SK-N-SH treated with all-trans-retinoic acid at 6 μM for 48 hours (cell line): ENCODE results near the gene SLC44A3.

Experiments used
- ATAC-seq: fragments of 200-7000 bp; cut with Tn5 transposase; 3 replicates; pipeline ENCODE4 v1.9.1; 2020; ENCODE audit warnings: mild to moderate bottlenecking, moderate library complexity
- ARNTL ChIP-seq: fragments of 450-650 bp; formaldehyde crosslinking; IDR thresholded peaks from 2 replicates; pipeline ENCODE4 v1.5.0; 2020; ENCODE audit warnings: low read depth, mild to moderate bottlenecking, moderate library complexity, borderline replicate concordance
- BACH2 ChIP-seq: fragments of 250-450 bp; sonication (Bioruptor Pico); IDR thresholded peaks from 2 replicates; pipeline ENCODE4 v1.9.0; 2021; ENCODE audit warnings: mild to moderate bottlenecking, borderline replicate concordance
- ESRRG ChIP-seq: fragments of 250-450 bp; sonication (Bioruptor Pico); IDR thresholded peaks from 2 replicates; pipeline ENCODE4 v1.6.1; 2021; ENCODE audit warnings: mild to moderate bottlenecking
- GLIS3 ChIP-seq: fragments of 250-450 bp; sonication (Bioruptor Pico); IDR thresholded peaks from 2 replicates; pipeline ENCODE4 v1.5.0; 2020; ENCODE audit warnings: mild to moderate bottlenecking, moderate library complexity
- ISL1 ChIP-seq: fragments of 250-450 bp; sonication (Bioruptor Pico); IDR thresholded peaks from 2 replicates; pipeline ENCODE4 v2.1.2; 2022; ENCODE audit warnings: mild to moderate bottlenecking, moderate library complexity
- OSR1 ChIP-seq: fragments of 250-450 bp; sonication (Bioruptor Pico); IDR thresholded peaks from 2 replicates; pipeline ENCODE4 v1.8.0; 2022; ENCODE audit warnings: moderate library complexity, mild to moderate bottlenecking, inconsistent platforms
- PPARA ChIP-seq: fragments of 250-450 bp; sonication (Bioruptor Pico); IDR thresholded peaks from 2 replicates; pipeline ENCODE4 v1.5.0; 2020; ENCODE audit warnings: mild to moderate bottlenecking, borderline replicate concordance
- RARB ChIP-seq: fragments of 250-450 bp; sonication (Bioruptor Pico); IDR thresholded peaks from 2 replicates; pipeline ENCODE4 v1.8.0; 2021; ENCODE audit warnings: mild to moderate bottlenecking, moderate library complexity
- SNAI2 ChIP-seq: fragments of 250-450 bp; sonication (Bioruptor Pico); IDR thresholded peaks from 2 replicates; pipeline ENCODE4 v1.5.0; 2020; ENCODE audit warnings: mild to moderate bottlenecking, moderate library complexity
- TCF4 ChIP-seq: fragments of 250-450 bp; sonication (Bioruptor Pico); IDR thresholded peaks from 2 replicates; pipeline ENCODE4 v1.8.0; 2021; ENCODE audit warnings: mild to moderate bottlenecking, moderate library complexity, borderline replicate concordance
- ZC3H10 ChIP-seq: fragments of 250-450 bp; sonication (Bioruptor Pico); IDR thresholded peaks from 2 replicates; pipeline ENCODE4 v1.5.1; 2021; ENCODE audit warnings: mild to moderate bottlenecking, moderate library complexity
- ZFP3 ChIP-seq: fragments of 250-450 bp; sonication (Bioruptor Pico); IDR thresholded peaks from 2 replicates; pipeline ENCODE4 v1.5.0; 2020; ENCODE audit warnings: mild to moderate bottlenecking, moderate library complexity
- ZFP30 ChIP-seq: fragments of 450-650 bp; formaldehyde crosslinking; IDR thresholded peaks from 2 replicates; pipeline ENCODE4 v1.5.0; 2022; ENCODE audit warnings: mild to moderate bottlenecking, moderate library complexity
- ZNF565 ChIP-seq: fragments of 450-650 bp; formaldehyde crosslinking; conservative IDR thresholded peaks from 2 replicates; pipeline ENCODE4 v1.5.0; 2020; ENCODE audit warnings: low read depth, mild to moderate bottlenecking, moderate library complexity
- ZNF8 ChIP-seq: fragments of 450-650 bp; formaldehyde crosslinking; IDR thresholded peaks from 2 replicates; pipeline ENCODE4 v1.5.0; 2020; ENCODE audit warnings: mild to moderate bottlenecking, moderate library complexity
- TF ChIP-seq, protein P1 (sequence below): fragments of 250-450 bp; sonication (Bioruptor Pico); IDR thresholded peaks from 2 replicates; pipeline ENCODE4 v1.8.0; 2021; ENCODE audit warnings: low read depth, mild to moderate bottlenecking, moderate library complexity, borderline replicate concordance
- TF ChIP-seq, protein P2 (sequence below): fragments of 250-450 bp; sonication (Bioruptor Pico); IDR thresholded peaks from 2 replicates; pipeline ENCODE4 v1.5.1; 2021; ENCODE audit warnings: mild to moderate bottlenecking, moderate library complexity
- TF ChIP-seq, protein P3 (sequence below): fragments of 250-450 bp; sonication (Bioruptor Pico); IDR thresholded peaks from 2 replicates; pipeline ENCODE4 v1.8.0; 2020; ENCODE audit warnings: mild to moderate bottlenecking, moderate library complexity, borderline replicate concordance
- TF ChIP-seq, protein P4 (sequence below): fragments of 250-450 bp; sonication (Bioruptor Pico); IDR thresholded peaks from 2 replicates; pipeline ENCODE4 v1.5.0; 2020; ENCODE audit warnings: mild to moderate bottlenecking, moderate library complexity
- TF ChIP-seq, protein P5 (sequence below): fragments of 250-450 bp; sonication (Bioruptor Pico); IDR thresholded peaks from 2 replicates; pipeline ENCODE4 v1.5.1; 2020; ENCODE audit warnings: low read depth, mild to moderate bottlenecking, moderate library complexity

The SLC44A3 gene

DNA sequence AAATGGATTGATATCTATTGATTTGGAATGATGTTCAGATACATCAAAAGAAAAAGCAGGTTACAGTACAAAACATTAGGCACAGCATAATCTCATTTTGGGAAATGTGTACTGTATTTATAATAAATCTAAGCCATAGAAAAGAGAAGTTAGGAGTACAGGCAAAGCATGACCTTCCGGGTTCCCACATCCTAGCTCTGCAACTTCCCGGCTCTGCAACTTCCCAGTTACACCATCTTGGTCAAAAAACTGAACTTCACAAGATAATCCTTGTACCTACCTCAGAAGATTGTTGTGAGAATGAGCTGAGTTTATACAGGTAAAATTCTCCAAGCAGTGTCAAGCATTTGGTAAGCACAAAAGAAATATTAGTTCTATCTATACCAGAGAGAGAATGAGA lies 21.7 kb upstream of the SLC44A3 start:
- TF ChIP-seq ZNF565 (CRISPR knock-in tag) = no peak
- TF ChIP-seq, protein P1, sequence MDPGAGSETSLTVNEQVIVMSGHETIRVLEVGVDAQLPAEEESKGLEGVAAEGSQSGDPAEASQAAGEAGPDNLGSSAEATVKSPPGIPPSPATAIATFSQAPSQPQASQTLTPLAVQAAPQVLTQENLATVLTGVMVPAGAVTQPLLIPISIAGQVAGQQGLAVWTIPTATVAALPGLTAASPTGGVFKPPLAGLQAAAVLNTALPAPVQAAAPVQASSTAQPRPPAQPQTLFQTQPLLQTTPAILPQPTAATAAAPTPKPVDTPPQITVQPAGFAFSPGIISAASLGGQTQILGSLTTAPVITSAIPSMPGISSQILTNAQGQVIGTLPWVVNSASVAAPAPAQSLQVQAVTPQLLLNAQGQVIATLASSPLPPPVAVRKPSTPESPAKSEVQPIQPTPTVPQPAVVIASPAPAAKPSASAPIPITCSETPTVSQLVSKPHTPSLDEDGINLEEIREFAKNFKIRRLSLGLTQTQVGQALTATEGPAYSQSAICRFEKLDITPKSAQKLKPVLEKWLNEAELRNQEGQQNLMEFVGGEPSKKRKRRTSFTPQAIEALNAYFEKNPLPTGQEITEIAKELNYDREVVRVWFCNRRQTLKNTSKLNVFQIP (CRISPR knock-in tag) = no peak
- TF ChIP-seq ESRRG (CRISPR knock-in tag) = no peak
- TF ChIP-seq ZFP30 (CRISPR knock-in tag) = no peak
- TF ChIP-seq, protein P2, sequence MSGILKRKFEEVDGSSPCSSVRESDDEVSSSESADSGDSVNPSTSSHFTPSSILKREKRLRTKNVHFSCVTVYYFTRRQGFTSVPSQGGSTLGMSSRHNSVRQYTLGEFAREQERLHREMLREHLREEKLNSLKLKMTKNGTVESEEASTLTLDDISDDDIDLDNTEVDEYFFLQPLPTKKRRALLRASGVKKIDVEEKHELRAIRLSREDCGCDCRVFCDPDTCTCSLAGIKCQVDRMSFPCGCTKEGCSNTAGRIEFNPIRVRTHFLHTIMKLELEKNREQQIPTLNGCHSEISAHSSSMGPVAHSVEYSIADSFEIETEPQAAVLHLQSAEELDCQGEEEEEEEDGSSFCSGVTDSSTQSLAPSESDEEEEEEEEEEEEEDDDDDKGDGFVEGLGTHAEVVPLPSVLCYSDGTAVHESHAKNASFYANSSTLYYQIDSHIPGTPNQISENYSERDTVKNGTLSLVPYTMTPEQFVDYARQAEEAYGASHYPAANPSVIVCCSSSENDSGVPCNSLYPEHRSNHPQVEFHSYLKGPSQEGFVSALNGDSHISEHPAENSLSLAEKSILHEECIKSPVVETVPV (CRISPR knock-in tag) = no peak
- no peak for ATAC-seq

DNA sequence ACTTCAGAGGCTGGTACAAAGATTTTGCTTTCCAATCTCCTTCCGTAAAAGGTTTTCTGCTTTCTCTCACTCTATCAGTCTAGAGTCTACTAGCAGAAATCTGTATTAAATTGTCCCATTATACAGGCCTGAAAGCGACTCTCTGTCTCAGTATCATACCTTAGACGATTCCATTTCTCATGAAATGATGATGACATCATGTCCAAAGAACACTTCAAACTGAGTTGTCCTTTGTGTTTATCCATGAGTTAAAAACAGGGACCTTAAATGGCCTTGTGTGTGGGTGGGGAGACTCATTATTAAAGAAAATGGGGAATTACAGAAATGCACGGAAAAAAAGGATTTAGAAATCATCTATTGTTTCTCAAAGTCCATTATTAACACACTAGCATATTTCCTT lies 21.0 kb upstream of the SLC44A3 start:
- TF ChIP-seq PPARA (CRISPR knock-in tag) = no peak
- TF ChIP-seq, protein P3, sequence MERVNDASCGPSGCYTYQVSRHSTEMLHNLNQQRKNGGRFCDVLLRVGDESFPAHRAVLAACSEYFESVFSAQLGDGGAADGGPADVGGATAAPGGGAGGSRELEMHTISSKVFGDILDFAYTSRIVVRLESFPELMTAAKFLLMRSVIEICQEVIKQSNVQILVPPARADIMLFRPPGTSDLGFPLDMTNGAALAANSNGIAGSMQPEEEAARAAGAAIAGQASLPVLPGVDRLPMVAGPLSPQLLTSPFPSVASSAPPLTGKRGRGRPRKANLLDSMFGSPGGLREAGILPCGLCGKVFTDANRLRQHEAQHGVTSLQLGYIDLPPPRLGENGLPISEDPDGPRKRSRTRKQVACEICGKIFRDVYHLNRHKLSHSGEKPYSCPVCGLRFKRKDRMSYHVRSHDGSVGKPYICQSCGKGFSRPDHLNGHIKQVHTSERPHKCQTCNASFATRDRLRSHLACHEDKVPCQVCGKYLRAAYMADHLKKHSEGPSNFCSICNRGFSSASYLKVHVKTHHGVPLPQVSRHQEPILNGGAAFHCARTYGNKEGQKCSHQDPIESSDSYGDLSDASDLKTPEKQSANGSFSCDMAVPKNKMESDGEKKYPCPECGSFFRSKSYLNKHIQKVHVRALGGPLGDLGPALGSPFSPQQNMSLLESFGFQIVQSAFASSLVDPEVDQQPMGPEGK (CRISPR knock-in tag) = no peak
- TF ChIP-seq ZC3H10 (CRISPR knock-in tag) = no peak
- TF ChIP-seq ISL1 = no peak
- TF ChIP-seq OSR1 = no peak
- no peak for TF ChIP-seq BACH2
- TF ChIP-seq, protein P4, sequence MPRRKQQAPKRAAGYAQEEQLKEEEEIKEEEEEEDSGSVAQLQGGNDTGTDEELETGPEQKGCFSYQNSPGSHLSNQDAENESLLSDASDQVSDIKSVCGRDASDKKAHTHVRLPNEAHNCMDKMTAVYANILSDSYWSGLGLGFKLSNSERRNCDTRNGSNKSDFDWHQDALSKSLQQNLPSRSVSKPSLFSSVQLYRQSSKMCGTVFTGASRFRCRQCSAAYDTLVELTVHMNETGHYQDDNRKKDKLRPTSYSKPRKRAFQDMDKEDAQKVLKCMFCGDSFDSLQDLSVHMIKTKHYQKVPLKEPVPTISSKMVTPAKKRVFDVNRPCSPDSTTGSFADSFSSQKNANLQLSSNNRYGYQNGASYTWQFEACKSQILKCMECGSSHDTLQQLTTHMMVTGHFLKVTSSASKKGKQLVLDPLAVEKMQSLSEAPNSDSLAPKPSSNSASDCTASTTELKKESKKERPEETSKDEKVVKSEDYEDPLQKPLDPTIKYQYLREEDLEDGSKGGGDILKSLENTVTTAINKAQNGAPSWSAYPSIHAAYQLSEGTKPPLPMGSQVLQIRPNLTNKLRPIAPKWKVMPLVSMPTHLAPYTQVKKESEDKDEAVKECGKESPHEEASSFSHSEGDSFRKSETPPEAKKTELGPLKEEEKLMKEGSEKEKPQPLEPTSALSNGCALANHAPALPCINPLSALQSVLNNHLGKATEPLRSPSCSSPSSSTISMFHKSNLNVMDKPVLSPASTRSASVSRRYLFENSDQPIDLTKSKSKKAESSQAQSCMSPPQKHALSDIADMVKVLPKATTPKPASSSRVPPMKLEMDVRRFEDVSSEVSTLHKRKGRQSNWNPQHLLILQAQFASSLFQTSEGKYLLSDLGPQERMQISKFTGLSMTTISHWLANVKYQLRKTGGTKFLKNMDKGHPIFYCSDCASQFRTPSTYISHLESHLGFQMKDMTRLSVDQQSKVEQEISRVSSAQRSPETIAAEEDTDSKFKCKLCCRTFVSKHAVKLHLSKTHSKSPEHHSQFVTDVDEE (CRISPR knock-in tag) = no peak
- TF ChIP-seq ZFP30 (CRISPR knock-in tag) = no peak
- no peak for TF ChIP-seq TCF4 (CRISPR knock-in tag)
- no peak for TF ChIP-seq ZNF565 (CRISPR knock-in tag)
- TF ChIP-seq GLIS3 (CRISPR knock-in tag) = no peak
- TF ChIP-seq RARB (CRISPR knock-in tag) = no peak
- TF ChIP-seq, protein P5, sequence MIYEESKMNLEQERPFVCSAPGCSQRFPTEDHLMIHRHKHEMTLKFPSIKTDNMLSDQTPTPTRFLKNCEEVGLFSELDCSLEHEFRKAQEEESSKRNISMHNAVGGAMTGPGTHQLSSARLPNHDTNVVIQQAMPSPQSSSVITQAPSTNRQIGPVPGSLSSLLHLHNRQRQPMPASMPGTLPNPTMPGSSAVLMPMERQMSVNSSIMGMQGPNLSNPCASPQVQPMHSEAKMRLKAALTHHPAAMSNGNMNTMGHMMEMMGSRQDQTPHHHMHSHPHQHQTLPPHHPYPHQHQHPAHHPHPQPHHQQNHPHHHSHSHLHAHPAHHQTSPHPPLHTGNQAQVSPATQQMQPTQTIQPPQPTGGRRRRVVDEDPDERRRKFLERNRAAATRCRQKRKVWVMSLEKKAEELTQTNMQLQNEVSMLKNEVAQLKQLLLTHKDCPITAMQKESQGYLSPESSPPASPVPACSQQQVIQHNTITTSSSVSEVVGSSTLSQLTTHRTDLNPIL = no peak
- ATAC-seq = no peak

DNA sequence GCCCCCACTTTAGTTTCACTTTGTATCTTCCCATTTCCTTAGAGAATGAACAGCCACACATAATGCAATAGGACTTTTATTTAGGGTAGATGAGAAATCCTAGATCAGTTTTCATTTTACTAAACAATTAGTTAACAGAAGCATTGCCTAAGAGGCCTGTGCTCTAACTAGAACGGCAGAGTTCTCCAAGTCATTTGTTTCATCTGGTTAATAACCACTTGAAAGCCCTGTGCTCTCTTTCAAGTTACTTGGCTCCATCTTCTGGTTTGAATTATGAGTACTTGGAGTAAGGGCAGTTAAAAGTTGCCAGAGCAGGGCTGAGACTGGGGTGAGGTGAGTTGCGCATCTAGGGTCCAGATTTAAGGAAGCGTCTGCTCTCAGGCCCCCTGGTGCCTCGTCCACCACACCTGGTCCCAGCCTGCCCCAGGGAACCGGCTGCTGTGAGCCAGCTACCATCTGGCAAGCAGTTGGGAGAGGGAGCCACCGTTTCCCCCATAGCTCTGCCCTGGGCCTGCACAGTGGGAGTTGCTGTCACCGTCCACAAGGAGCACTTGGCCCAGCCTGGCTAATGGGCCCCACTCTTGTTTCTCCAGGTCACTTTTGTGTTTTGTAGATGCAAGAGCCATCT lies 18.1 kb upstream of the SLC44A3 start:
- ATAC-seq = peak; percentile 95
- no peak for TF ChIP-seq ZNF8 (CRISPR knock-in tag)
- peak; percentile 21; the same call in 1 of the 2 replicates for TF ChIP-seq TCF4 (CRISPR knock-in tag)
- TF ChIP-seq, all 23 proteins: peak for 1

DNA sequence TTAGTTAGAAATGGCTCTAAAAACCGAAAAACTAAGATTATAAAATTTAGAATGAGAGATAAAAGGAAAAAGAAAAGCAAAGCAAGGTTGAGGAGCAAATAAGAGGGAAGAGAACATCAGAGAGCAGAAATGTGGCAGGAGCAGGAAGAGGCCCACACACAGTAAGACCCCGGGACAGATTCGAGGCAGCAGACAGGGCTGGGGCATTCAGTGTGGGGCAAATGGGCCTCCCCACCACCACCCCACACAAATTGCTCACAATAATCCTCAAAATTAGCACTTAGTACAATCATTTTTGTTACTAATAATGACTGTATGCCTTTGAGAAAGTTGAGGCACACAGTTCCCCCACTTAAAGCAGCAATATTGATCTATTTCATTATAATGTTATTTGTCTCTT lies 17.1 kb upstream of the SLC44A3 start:
- ATAC-seq = no peak
- TF ChIP-seq, protein P3 (CRISPR knock-in tag) = no peak
- TF ChIP-seq GLIS3 (CRISPR knock-in tag) (no peak), TCF4 (CRISPR knock-in tag) (no peak), ZFP3 (CRISPR knock-in tag) (no peak), SNAI2 (no peak), ZNF565 (CRISPR knock-in tag) (no peak), ARNTL (CRISPR knock-in tag) (no peak), ZFP30 (CRISPR knock-in tag) (no peak), ESRRG (CRISPR knock-in tag) (no peak)
- TF ChIP-seq, protein P1 (CRISPR knock-in tag) = no peak
